Testis (tissue), 3 donors: ENCODE results near the gene C19orf47. TPM values are rescaled to one million over a fixed set of nuclear protein-coding genes. Genes with fewer than 3 reads are reported as not detected.

Source experiments
- DNase-seq: peaks from one replicate; pipeline ENCODE4 v3.0.0-alpha.2; 2019
- H3K27ac ChIP-seq, 2 donors: fragments of 200-600 bp; sonication (generic); one replicate each; pipeline ENCODE4 v1.5.1; 2019
- H3K27me3 ChIP-seq: fragments of 200-600 bp; sonication (generic); one replicate; pipeline ENCODE4 v1.5.1; 2019
- H3K36me3 ChIP-seq: fragments of 200-600 bp; sonication (generic); one replicate; pipeline ENCODE4 v1.5.1; 2017; ENCODE audit warnings: low read depth; ENCODE audit errors: missing control alignments
- H3K4me1 ChIP-seq: fragments of 200-600 bp; sonication (generic); one replicate; pipeline ENCODE4 v1.5.1; 2019
- H3K4me3 ChIP-seq, 2 donors: fragments of 200-600 bp; sonication (generic); one replicate each; pipeline ENCODE4 v1.5.1; 2017 to 2019
- H3K9me3 ChIP-seq: fragments of 200-600 bp; sonication (generic); one replicate; pipeline ENCODE4 v1.5.1; 2017
- POLR2A ChIP-seq: fragments of 450-650 bp; IDR thresholded peaks from one replicate; pipeline ENCODE4 v1.6.1; 2017; ENCODE audit warnings: antibody characterized with exemption, mild to moderate bottlenecking, moderate library complexity
- WGBS, 2 donors: methylation state at CpG; one replicate each; pipeline ENCODE4 v1.1.5; 2018; 5-methylcytosine and 5-hydroxymethylcytosine counted together
- intact Hi-C: fragments of 100-400 bp; cut with DNase I; formaldehyde crosslinking; loops from one replicate; pipeline ENCODE4 v1.15.1; 2023; ENCODE audit warnings: low total_unique reads
- polyA plus RNA-seq: library from polyadenylated mRNA; stranded (reverse); fragments of 350-450 nt; fragmentation: Illumina TruSeq; extraction: RNeasy Lipid Tissue Mini Kit (QIAGEN cat#74804); gene quantifications from one replicate; pipeline ENCODE4 v1.2.3, GENCODE V29; 2014; ENCODE audit warnings: low read depth, low replicate concordance; ENCODE audit not compliant: insufficient read depth
- total RNA-seq, 2 donors: library from RNA; depleted of rRNA; stranded (reverse); fragments of >200 nt; gene quantifications; one replicate each; pipeline ENCODE4 v1.2.3, GENCODE V29; 2016
- TF ChIP-seq, protein P1 (sequence below), 3 experiments: fragments of 450-650 bp in 2 of 3; fragments of 200-600 bp in 1 of 3; sonication (generic) in 1 of 3; IDR thresholded peaks; one replicate each; pipeline ENCODE4 v1.5.1; 2016 to 2019; ENCODE audit warnings: antibody characterized with exemption in 3 of 3, mild to moderate bottlenecking in 2 of 3, moderate library complexity in 1 of 3

Gene C19orf47
- total and polyA plus RNA-seq, 3 donors from 2014 or later, result 48.9 to 62.2 (median 57.1) TPM

DNA sequence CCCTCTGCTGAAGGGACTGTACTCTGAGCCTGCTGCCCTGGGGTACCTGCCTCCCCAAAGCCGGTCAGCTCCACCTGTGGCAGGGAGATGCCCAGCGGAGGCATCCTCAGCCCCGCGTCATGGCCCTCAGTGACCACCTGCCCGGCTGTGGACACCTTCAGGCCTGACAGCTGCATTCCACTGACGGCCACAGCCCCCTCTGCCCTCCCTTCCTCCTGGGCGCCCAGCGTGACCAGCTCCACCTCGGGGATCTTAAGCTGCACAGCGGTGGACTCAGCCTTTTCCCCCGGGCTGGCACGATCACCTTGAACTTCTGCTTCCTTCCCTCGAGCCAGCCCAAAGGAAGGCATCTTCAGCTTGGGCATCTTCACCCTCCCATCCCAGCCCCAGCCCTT lies 46.6 kb upstream of the C19orf47 start:
- H3K4me3 ChIP-seq, result no peak overlapping the region
- peaks cover 10% of the 10 kb centered on the region for H3K4me1 ChIP-seq
- DNase-seq, result no peak
- H3K36me3 ChIP-seq, result no peaks in the 10 kb centered on the region
- H3K27ac ChIP-seq, result no peak overlapping the region
- TF ChIP-seq POLR2A, result no peak
- TF ChIP-seq, protein P1, sequence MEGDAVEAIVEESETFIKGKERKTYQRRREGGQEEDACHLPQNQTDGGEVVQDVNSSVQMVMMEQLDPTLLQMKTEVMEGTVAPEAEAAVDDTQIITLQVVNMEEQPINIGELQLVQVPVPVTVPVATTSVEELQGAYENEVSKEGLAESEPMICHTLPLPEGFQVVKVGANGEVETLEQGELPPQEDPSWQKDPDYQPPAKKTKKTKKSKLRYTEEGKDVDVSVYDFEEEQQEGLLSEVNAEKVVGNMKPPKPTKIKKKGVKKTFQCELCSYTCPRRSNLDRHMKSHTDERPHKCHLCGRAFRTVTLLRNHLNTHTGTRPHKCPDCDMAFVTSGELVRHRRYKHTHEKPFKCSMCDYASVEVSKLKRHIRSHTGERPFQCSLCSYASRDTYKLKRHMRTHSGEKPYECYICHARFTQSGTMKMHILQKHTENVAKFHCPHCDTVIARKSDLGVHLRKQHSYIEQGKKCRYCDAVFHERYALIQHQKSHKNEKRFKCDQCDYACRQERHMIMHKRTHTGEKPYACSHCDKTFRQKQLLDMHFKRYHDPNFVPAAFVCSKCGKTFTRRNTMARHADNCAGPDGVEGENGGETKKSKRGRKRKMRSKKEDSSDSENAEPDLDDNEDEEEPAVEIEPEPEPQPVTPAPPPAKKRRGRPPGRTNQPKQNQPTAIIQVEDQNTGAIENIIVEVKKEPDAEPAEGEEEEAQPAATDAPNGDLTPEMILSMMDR (IDR thresholded peaks at IDR 0.05), result no peak
- H3K9me3 ChIP-seq, result no peaks in the 10 kb centered on the region
- H3K27me3 ChIP-seq, result no peaks in the 10 kb centered on the region
- intact Hi-C loops, result no loop called here
- 82 to 83% methylated on average over 8 to 12 of the region's 13 CpGs for WGBS, 2 donors

DNA sequence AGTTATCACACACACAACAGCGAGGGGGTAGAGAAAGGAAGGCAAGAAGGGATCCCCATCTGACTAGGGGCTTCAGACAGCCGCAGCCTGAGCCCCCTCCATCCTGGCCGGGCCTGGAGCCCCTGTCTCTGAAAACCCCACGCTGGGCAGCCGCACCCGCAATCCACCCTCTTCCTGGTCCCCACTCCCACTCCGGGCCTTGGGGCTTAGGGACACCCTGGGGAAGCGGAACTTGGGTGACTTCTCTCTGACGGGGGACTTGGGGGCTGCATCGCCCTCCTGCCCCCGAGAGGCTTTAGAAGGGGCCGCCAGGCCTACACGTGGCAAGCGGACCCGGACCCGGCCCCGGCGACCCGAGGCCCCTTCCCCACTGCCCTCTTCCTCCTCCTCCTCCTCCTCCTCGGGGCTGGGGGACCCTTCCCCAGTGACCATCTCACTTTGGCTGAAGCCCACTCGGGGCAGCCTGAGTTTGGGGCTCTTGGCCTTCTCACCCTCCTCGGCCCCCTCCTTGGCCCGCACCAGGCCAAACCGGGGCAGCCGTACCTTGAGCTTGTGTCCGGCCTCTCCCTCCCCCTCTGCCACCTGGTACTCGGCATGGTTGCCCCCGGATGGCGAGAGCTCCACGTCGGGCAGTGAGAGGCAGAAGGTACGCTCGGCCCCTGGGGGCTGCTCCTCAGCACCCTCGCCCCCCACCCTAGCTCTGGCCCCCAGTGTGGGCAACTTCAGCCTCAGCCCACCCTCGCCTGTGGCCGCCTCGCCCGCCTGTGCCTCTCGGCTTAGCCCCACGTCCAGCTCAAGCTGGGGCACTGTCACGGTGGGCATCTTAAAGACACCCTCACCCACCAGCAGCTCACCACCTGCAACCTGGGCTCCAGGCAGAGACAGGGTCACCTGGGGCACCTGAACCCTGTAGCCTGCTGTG lies 46.0 kb upstream of the C19orf47 start:
- peaks cover 10% of the 10 kb centered on the region for H3K4me1 ChIP-seq
- WGBS, 2 donors, result 93 to 94% methylated on average over 19 to 41 of the region's 41 CpGs
- no peaks in the 10 kb centered on the region for H3K9me3 ChIP-seq

DNA sequence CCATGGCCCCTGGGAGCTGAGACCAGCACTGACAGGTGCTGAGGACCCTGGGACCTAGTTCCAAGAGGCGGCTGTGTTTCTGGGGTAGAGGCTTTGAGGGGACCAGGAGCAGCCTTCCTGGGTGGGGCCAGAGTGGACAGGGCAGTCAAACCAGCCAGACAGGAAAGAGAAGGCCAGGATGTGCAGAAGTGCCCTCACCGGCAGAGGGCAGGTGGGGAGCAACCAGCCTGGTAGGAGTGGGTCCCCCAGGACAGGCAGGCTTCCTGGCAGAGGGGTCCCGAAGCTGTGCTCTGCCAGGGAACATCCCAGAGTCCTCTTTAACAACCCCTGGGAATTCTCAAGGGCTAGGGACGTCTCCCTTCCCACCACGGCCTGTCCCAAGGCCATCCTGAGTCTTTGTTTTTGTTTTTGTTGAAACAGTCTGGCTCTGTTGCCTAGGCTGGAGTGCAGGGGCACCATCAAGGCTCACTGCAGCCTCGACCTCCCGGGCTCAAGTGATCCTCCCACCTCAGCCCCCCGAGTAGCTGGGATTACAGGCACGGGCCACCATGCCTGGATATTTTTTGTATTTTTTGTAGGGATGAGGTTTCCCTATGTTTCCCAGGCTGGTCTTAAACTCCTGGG lies 44.8 kb upstream of the C19orf47 start:
- H3K4me3 ChIP-seq, result no peak overlapping the region
- intact Hi-C loops, result no loop called here
- no peaks in the 10 kb centered on the region for H3K9me3 ChIP-seq
- TF ChIP-seq, protein P1 (IDR thresholded peaks at IDR 0.05), result no peak
- TF ChIP-seq POLR2A, result no peak
- H3K27ac ChIP-seq, result no peak overlapping the region
- 27 to 36% methylated on average over 9 of the region's 9 CpGs for WGBS, 2 donors
- no peak for DNase-seq
- no peaks in the 10 kb centered on the region for H3K27me3 ChIP-seq
- peaks cover 10% of the 10 kb centered on the region for H3K4me1 ChIP-seq
- H3K36me3 ChIP-seq, result no peaks in the 10 kb centered on the region

More for the DNA sequence above, 46.0 kb upstream of the C19orf47 start:
- Histone ChIP-seq H3K36me3 (no peaks in the 10 kb centered on the region), H3K27me3 (no peaks in the 10 kb centered on the region), H3K27ac (no peak overlapping the region), H3K4me3 (no peak overlapping the region)
- no peak for DNase-seq
- TF ChIP-seq, protein P1 (IDR thresholded peaks at IDR 0.05), result no peak
- no peak for TF ChIP-seq POLR2A
- intact Hi-C loops, result no loop called here

DNA sequence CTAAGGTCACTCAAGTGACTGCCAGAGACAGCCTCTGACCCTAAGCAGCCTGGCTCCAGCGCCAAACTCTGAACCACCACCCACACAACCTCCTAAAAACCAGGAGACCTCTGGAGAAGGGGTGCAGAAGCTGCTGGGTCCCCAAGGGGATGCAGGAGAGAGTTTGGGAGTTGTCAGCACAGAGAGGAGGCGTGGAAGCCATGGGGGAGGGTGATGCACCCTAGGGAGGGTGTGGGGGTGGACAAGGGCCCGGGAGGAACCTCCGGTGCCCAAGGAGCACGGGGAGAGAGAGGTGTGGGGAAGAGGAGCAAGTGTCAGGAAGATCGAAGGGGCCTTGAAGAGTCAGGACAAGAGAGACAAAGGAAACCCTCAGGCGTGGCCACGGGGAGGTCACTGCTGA lies 43.9 kb upstream of the C19orf47 start:
- DNase-seq, result no peak
- Histone ChIP-seq H3K9me3 (no peaks in the 10 kb centered on the region), H3K36me3 (no peaks in the 10 kb centered on the region), H3K4me3 (no peak overlapping the region), H3K27me3 (no peaks in the 10 kb centered on the region), H3K27ac (no peak overlapping the region), H3K4me1 (peaks cover 10% of the 10 kb centered on the region)
- intact Hi-C loops, result no loop called here
- no peak for TF ChIP-seq POLR2A
- TF ChIP-seq, protein P1 (IDR thresholded peaks at IDR 0.05), result no peak
- WGBS, 2 donors, result 70 to 78% methylated on average over 8 of the region's 8 CpGs
